Measurements from ENCODE around the gene TSSK6.

The TSSK6 gene

GRCh38 chr19:19538785-19539166 is 23.4 kb upstream of the TSSK6 start:
- Mint-ChIP-seq H3K27me3 (peaks cover 50% of the 10 kb centered on the region), H3K27ac (peak overlapping the region; percentile 33), H3K4me1 (peaks cover 34% of the 10 kb centered on the region)

GRCh38 chr19:19538061-19538784 is 22.9 kb upstream of the TSSK6 start, which contains the start of gene CILP2:
Gene CILP2, plus strand, starts transcription at chr19:19538265. Its CDS starts 85 bp downstream, at chr19:19538350.
- H3K9me3 Mint-ChIP-seq = no peaks in the 10 kb centered on the region
- peak within 1 kb of the TSS; percentile 64 for H3K4me3 Mint-ChIP-seq
- peaks cover 34% of the 10 kb centered on the region for H3K4me1 Mint-ChIP-seq
- ATAC-seq = peak; percentile 18
- H3K36me3 Mint-ChIP-seq = no peaks in the 10 kb centered on the region
- H3K27ac Mint-ChIP-seq = peak within 1 kb of the TSS; percentile 37
- peaks cover 45% of the 10 kb centered on the region for H3K27me3 Mint-ChIP-seq

More at GRCh38 chr19:19538785-19539166, 23.4 kb upstream of the TSSK6 start:
- Mint-ChIP-seq H3K36me3 (no peaks in the 10 kb centered on the region), H3K9me3 (no peaks in the 10 kb centered on the region), H3K4me3 (peak overlapping the region; percentile 63)
- peak; percentile 13 for ATAC-seq

DNA sequence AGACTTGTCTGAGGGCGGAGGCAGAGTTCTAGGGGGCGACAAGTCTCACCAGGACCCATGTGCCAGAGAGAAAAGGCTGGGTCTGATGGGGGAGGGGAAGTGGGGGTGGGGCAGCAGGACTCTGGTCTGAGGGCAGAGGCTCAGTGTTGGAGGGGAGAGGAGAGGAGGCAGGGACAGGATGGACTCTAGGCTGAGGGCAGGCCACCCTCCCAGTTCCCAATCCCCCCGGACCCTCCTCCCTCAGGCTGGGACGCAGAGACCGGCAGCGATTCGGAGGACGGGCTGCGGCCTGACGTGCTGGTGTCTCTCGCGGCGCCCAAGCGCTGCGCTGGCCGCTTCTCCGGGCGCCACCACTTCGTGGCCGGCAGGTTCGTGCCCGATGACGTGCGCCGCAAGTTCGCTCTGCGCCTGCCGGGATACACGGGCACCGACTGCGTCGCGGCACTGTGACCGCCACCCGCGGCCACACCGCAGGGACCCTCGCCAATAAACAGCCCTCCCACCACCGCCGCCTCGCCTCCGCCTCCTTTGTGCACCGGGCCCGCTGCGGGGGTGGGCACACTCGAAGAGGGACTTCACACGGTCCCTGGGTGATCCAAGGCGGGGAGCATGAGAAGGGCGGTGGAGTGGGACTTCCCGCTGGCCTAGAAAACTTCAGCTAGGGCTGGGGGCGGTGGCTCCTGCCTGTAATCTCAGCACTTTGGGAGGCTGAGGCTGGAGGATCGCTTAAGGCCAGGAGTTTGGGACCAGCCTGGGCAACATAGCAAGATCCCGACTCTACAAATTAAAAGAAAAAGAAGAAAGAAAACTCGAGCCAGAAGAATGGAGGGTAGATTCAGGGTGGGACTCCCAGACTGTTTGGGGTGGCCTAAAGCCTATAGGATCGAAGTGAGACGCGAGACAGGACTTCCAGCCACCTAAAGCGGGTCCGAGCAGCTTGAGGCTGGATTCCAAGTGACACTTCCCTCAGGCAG is 22.0 kb upstream of the TSSK6 start:
- Mint-ChIP-seq H3K27ac (peak overlapping the region; percentile 37), H3K4me3 (peak overlapping the region; percentile 64), H3K27me3 (peaks cover 37% of the 10 kb centered on the region), H3K36me3 (no peaks in the 10 kb centered on the region), H3K9me3 (no peaks in the 10 kb centered on the region), H3K4me1 (peaks cover 35% of the 10 kb centered on the region)
- ATAC-seq = no peak

DNA sequence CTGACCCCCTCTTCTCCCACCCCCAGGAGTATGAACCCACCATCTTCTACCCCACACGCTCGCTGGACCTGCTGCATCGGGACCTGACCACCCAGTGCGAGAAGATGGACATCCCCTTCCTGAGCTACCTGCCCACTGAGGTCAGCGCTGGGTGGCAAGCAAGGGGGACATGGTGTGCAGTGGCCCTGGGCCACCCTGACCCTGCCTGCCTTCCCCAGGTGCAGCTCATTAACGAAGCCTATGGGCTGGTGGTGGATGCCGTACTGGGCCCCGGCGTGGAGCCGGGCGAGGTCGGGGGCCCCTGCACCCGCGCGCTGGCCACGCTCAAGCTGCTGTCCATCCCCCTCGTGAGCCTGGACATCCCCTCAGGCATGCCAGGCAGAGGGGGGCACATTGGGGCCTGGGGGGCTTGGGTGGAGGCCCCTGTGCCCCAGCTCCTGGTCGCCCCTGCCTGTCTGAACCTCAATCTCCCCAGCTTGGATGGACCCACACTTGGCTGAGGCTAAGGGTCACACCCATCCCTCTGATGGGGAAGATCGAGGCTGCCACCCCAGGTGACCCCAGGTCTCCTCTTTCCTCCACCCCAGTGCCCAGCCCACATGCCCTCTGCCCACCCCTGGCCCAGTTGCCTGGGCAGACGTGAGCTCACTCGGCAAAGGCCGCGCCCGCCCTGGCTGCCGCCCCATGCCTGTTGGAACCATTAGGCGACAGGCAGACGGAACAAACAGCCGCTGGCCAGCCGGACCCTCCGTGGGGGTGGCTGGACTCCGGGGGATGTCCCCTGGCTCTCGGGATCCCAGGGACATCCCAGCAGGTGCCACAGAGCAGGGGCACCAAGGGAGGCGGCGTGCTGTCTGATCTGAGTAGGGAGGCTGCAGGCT is 20.2 kb upstream of the TSSK6 start:
- Mint-ChIP-seq H3K9me3 (no peaks in the 10 kb centered on the region), H3K27ac (no peak overlapping the region)

GRCh38 chr19:19534556-19535265 is 19.4 kb upstream of the TSSK6 start:
- H3K4me1 Mint-ChIP-seq = peaks cover 28% of the 10 kb centered on the region
- no peaks in the 10 kb centered on the region for H3K9me3 Mint-ChIP-seq
- no peak for ATAC-seq
- H3K27me3 Mint-ChIP-seq = peaks cover 15% of the 10 kb centered on the region
- H3K36me3 Mint-ChIP-seq = peaks cover 6% of the 10 kb centered on the region
- no peak overlapping the region for H3K27ac Mint-ChIP-seq
- H3K4me3 Mint-ChIP-seq = no peak overlapping the region

More for the DNA sequence above, 20.2 kb upstream of the TSSK6 start:
- H3K4me1 Mint-ChIP-seq = peaks cover 30% of the 10 kb centered on the region
- H3K36me3 Mint-ChIP-seq = peaks cover 6% of the 10 kb centered on the region
- no peak for ATAC-seq
- peaks cover 19% of the 10 kb centered on the region for H3K27me3 Mint-ChIP-seq
- H3K4me3 Mint-ChIP-seq = no peak overlapping the region

GRCh38 chr19:19533841-19534240 is 18.5 kb upstream of the TSSK6 start:
- H3K27me3 Mint-ChIP-seq = peaks cover 7% of the 10 kb centered on the region
- H3K9me3 Mint-ChIP-seq = no peaks in the 10 kb centered on the region
- no peak for ATAC-seq
- H3K36me3 Mint-ChIP-seq = peaks cover 6% of the 10 kb centered on the region
- no peak overlapping the region for H3K27ac Mint-ChIP-seq
- no peak overlapping the region for H3K4me3 Mint-ChIP-seq
- peaks cover 24% of the 10 kb centered on the region for H3K4me1 Mint-ChIP-seq

DNA sequence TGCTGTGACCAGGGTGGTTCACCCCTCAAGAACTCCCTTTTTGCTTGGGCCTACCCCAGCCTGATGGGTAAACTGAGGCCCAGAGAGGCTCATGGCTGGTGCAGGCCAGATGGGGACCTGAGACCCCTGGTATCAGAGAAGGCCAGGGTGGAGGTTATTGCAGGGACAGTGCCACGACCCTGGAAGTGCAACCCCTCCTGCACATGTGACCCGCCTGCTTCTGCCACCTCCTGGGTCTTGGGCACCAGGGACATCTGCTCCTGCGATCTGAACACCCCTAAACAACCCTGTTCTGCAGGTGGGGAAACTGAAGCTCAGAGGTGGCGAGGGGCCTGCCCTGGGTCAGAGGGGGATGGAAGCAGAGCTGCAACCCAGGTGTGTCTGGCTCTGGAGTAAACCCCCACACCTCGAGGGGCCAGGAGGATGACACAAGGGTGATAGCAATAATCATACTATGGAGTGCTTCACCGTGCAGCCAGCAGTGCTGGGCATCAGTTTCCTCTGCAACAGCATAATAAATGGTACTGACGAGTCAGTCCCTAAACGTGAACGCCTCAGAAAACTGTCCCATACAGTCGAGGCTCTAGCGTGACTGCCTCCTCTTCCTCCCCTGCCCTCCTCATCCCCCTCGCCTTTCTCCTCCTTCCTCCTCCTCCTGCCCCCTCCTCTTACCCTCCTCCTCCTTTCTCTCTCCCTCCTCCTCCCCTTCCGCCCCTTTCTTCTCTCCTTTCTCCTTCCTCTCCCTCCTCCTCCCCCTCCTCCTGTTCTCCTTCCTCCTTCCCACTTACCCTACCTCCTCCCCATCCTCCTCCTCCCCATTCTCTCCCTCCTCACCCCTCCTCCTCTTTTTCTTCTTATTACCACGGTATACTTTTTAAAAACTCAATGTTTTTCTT is 17.7 kb upstream of the TSSK6 start:
- Mint-ChIP-seq H3K27me3 (no peaks in the 10 kb centered on the region), H3K4me3 (no peak overlapping the region), H3K36me3 (peaks cover 11% of the 10 kb centered on the region), H3K27ac (no peak overlapping the region), H3K9me3 (no peaks in the 10 kb centered on the region), H3K4me1 (peaks cover 18% of the 10 kb centered on the region)
- ATAC-seq = no peak

- no peak overlapping the region for H3K4me3 Mint-ChIP-seq
- H3K9me3 Mint-ChIP-seq = no peaks in the 10 kb centered on the region
- H3K36me3 Mint-ChIP-seq = peaks cover 18% of the 10 kb centered on the region
- H3K27me3 Mint-ChIP-seq = no peaks in the 10 kb centered on the region
- peak overlapping the region; percentile 11 for H3K27ac Mint-ChIP-seq
- H3K4me1 Mint-ChIP-seq = peaks cover 12% of the 10 kb centered on the region
- peak; percentile 85 for ATAC-seq
These were observed 16.8 kb upstream of the TSSK6 start for GRCh38 chr19:19531951-19532805.

DNA sequence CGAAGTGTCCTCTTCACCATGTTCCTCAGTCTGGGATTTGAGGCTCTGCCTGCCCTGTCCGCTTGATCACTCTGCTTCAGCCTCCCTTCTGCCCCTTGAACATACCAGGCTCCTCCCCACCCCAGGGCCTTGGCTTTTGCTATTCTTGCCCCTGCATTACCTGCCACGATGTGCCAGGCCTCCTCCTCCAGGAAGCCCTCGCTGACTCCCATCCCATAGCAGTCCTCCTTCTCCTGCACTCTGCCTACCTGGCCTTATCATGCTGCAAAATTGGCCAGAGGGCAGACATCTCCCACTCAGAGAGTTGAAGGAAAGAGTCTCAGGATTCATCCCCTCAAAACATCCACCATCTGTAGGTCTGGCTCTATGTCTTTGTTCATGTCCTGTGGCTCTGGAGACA is 15.5 kb upstream of the TSSK6 start:
- Mint-ChIP-seq H3K36me3 (peaks cover 20% of the 10 kb centered on the region), H3K27ac (peak overlapping the region; percentile 14), H3K9me3 (no peaks in the 10 kb centered on the region), H3K4me1 (peaks cover 16% of the 10 kb centered on the region), H3K27me3 (no peaks in the 10 kb centered on the region), H3K4me3 (no peak overlapping the region)
- ATAC-seq = no peak

- no peak for ATAC-seq
- Mint-ChIP-seq H3K27ac (peak overlapping the region; percentile 14), H3K9me3 (no peaks in the 10 kb centered on the region), H3K4me1 (peaks cover 17% of the 10 kb centered on the region), H3K27me3 (no peaks in the 10 kb centered on the region), H3K36me3 (peaks cover 20% of the 10 kb centered on the region), H3K4me3 (no peak overlapping the region)
These were observed 15.1 kb upstream of the TSSK6 start for GRCh38 chr19:19530423-19530804.

DNA sequence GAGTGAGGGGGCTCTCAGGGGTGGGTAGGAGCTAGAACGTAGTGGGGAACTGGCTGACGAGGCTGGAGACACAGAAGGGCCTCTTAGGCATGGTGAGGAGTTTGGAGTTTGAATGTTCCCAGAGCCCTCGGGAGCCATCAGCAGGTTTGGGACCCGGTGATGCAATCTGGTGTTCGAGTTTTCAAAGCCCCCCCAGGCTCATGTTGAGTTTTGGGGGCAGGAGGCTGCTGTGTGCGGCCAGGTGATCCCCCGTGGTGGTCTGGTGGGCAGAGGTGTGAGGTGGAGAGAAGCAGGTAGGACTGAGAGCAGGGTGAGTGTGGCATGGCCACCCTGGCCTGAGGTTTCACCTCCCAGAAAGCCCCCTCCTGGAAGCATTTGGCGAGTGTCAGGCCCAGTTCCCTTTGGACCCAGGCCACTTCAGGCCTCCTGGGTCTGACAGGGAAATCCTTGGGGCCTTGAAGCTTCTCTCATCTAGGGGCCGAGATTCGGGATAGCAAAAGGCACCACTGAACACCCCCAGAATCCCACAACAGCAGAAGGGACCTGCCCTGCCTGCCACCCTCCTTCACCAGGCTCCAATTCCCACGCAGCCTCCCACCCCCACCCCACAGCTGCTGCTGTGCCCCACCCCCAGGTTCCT is 14.6 kb upstream of the TSSK6 start:
- Mint-ChIP-seq H3K36me3 (peaks cover 20% of the 10 kb centered on the region), H3K27ac (no peak overlapping the region), H3K4me1 (peaks cover 22% of the 10 kb centered on the region), H3K4me3 (no peak overlapping the region), H3K27me3 (no peaks in the 10 kb centered on the region), H3K9me3 (no peaks in the 10 kb centered on the region)
- no peak for ATAC-seq

GRCh38 chr19:19528721-19529490 is 13.6 kb upstream of the TSSK6 start, which contains the start of gene YJEFN3:
Gene YJEFN3, plus strand, starts transcription at chr19:19528911. Its CDS starts 22 bp downstream, at chr19:19528933.
- no peak within 1 kb of the TSS for H3K27ac Mint-ChIP-seq
- peaks cover 20% of the 10 kb centered on the region for H3K36me3 Mint-ChIP-seq
- no peaks in the 10 kb centered on the region for H3K9me3 Mint-ChIP-seq
- H3K27me3 Mint-ChIP-seq = no peaks in the 10 kb centered on the region
- H3K4me3 Mint-ChIP-seq = no peak within 1 kb of the TSS
- H3K4me1 Mint-ChIP-seq = peaks cover 32% of the 10 kb centered on the region
- no peak for ATAC-seq
